GM18507 (cell line): Measurements from ENCODE around the gene RGS8.
"Not testable (repeated sequence)": the region's sequence is repeated elsewhere in the genome, so short reads cannot be mapped to it uniquely, and the experiment has no call there.

Experiments
- DNase-seq: peaks from one replicate; pipeline ENCODE4 v3.0.0; 2011; ENCODE audit warnings: low read depth; ENCODE audit not compliant: insufficient read length; ENCODE audit errors: extremely low spot score
- FAIRE-seq: peaks from 2 replicates; lab custom pipeline; 2011; peaks lifted over from hg19 to GRCh38; lab: Jason Lieb, UNC

The RGS8 gene

GRCh38 chr1:182703539-182703938 lies 19.2 kb upstream of the RGS8 start:
- no peak for FAIRE-seq
- no peak for DNase-seq

DNA sequence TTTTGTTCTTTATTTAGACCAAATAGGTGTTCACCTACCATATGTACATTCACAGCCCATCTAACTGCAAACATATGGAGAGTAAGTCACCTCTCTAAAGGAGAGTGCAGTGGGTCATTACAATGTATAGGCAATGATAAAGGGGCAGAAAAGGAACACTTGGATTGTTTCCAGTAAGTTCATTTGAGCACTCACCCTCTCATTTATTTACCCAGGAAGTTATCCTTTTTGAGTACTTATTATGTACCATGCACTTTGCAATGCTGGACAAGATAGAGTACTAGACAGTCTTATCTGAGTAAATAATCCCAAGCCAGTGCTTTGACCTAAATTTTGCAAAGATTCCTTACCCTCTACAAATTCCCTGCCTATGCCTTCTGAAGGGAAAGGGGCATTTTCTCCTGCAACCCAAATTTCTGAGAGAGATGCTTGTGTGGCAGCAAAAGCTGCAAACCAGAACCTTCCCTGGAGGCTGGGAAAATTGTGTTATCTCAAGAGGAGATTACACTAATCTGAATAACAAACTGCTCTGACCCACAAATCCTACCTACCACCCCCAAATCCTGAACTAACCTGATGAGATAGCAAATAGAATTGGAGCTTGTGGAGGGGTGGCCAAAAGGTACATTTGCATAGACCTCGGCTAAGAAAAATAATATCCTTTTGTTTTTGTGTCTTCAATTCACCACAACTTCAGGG lies 18.6 kb upstream of the RGS8 start:
- no peak for DNase-seq
- no peak for FAIRE-seq

DNA sequence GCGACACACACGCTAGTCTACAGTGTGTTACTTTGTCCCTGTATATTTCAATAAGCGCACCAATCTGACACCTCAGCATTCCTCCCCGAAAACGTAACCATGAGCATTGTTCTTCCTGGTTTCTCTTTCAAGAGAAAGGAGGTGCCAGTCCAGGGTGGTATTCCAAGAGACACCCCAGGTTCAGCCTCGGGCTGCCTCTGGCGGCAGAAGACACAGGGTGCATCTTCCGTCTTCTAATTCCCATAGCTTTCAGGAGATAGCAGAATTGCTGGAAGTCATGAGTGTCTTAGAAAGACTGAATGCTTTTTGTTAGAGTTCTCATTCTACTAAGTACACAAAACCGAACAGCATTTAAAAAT lies 15.9 kb upstream of the RGS8 start:
- DNase-seq (no peak), FAIRE-seq (no peak)

- no peak for FAIRE-seq
- DNase-seq = no peak
Measured at GRCh38 chr1:182699393-182700350, 15.3 kb upstream of the RGS8 start.

- FAIRE-seq = no peak
- DNase-seq = no peak
Measured at GRCh38 chr1:182698971-182699370, 14.6 kb upstream of the RGS8 start.

GRCh38 chr1:182693139-182693538 lies 8.8 kb upstream of the RGS8 start:
- not testable (repeated sequence) for FAIRE-seq

GRCh38 chr1:182690886-182691443 lies 6.6 kb upstream of the RGS8 start:
- no peak for DNase-seq
- no peak for FAIRE-seq

More at GRCh38 chr1:182693139-182693538, 8.8 kb upstream of the RGS8 start:
- DNase-seq = not testable (repeated sequence)

- no peak for FAIRE-seq
- no peak for DNase-seq
Measured at GRCh38 chr1:182688436-182689205, 4.2 kb upstream of the RGS8 start.

GRCh38 chr1:182687361-182687760 lies 3.0 kb upstream of the RGS8 start:
- no peak for DNase-seq
- no peak for FAIRE-seq

- no peak for DNase-seq
- FAIRE-seq = no peak
Measured at GRCh38 chr1:182686446-182686845, 2.1 kb upstream of the RGS8 start.

- DNase-seq (no peak), FAIRE-seq (no peak)
Measured at GRCh38 chr1:182685215-182685614, 828 bp upstream of the RGS8 start.

DNA sequence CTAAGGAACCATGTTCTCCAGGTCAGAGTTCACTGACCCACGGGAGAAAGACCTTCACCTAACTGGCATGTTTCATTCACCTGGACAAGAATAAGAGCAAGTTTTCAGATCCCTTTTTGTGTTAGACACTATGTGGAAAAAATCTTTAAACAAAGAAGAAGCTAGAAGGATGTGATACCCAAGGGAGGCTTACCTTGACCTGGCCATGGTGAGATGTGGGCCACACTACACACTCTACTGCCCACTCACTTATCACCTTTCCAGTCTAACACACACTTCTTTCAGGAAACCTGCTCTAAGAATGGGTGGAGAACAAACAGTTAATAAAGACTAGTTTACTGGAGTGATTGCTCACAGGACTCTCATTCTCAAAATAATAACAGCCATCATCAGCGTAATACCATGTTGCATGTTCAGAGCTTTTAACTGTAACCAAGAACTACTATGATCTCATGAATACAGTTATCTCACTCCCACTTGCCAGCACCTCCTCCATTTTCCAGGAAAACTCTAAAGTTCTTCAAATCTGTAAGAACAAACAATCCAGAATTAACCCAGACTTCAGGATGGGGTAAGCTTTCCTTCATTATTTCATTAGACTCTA lies 1.4 kb downstream of the RGS8 start:
- no peak for DNase-seq
- FAIRE-seq = no peak

GRCh38 chr1:182682406-182682805 lies 2.0 kb downstream of the RGS8 start:
- no peak for FAIRE-seq
- no peak for DNase-seq

DNA sequence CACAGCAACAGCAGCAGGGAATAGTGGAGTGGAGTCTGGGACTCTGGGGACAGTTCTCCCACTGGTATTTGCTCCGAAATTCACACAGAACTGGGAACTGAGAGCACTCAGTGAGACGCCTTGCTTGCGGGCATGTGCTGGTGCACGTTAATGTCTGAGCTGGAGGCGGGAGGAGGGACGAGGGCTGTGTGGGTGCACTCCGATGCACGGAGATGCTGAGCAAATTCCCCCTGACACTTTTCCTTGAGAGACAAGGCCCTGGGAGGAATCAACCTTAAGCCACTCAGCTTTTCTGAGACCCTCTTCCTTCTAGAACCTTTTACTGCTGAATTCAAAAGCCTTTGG lies 2.8 kb downstream of the RGS8 start:
- FAIRE-seq (no peak), DNase-seq (no peak)

DNA sequence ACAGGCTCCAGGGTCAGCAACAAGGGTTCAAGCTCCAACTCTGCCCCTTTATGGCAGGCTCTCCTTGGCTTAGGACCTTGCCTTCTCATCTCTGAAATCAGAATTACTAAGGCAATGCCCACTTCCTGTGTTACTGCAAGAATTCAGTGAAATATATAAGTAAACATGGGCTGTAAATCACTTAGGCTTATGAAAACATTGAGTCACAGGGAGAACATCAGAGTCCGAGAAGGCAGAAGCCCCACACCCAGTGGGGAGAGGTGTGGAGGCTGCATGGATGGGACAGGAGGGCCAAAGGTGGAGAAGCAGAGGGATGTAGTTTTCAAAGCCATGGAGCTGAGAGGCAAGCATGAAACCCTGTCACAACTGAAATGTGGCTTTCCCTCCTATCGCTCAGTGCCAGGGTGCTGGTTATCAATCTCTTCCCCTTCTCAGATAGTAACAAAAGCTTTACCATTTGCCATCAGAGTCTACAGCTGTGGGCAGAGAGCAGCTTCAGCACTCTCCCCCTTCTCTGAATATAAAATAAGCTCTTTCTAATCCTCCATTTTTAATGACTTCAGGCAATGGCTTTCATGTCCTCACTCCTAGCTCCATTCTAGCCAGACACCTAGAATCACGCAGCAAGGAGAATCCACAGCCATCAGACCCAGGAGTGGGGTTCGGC lies 3.4 kb downstream of the RGS8 start:
- FAIRE-seq (no peak), DNase-seq (no peak)

- FAIRE-seq (no peak), DNase-seq (no peak)
Measured at GRCh38 chr1:182680408-182680807, 4.0 kb downstream of the RGS8 start.

DNA sequence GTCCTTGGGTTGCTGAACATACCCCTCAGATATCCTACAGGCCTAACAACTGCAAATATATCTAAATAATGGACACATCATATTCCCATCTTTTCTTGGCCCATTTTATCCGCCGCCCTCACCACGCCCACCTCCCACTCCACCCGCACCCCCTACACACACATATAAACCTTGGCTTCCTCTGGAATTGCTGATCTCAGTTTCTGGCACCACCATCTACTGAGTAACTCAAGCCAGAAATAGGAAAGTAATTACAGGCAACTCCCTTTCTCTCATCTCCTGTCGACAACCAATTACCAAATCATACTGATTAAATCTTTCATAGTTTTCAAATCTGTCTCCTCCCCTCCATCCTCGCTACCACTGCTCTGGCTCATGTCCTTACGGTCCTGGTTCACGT lies 4.7 kb downstream of the RGS8 start:
- FAIRE-seq = no peak
- DNase-seq = no peak

GRCh38 chr1:182677397-182678098 lies 6.8 kb downstream of the RGS8 start:
- FAIRE-seq (peak; percentile 93), DNase-seq (peak; percentile 35)
